H1 (cell line): Measurements from ENCODE around the gene CKMT1B.

Experiments
- CEBPB ChIP-seq: IDR thresholded peaks from 2 replicates; pipeline ENCODE4 v1.6.1; 2012; ENCODE audit warnings: low read depth, low read length
- CTCF ChIP-seq, 3 experiments: IDR thresholded peaks; 1 replicate in 2 of 3; 2 replicates in 1 of 3; pipeline versions ENCODE4 v1.5.1 to v1.6.1; 2011; ENCODE audit warnings: low read length in 3 of 3, mild to moderate bottlenecking in 3 of 3, inconsistent platforms in 2 of 3, low read depth in 1 of 3, moderate library complexity in 1 of 3; ENCODE audit not compliant: insufficient read depth in 1 of 3; ENCODE audit errors: control extremely low read depth in 1 of 3
- JUN ChIP-seq: IDR thresholded peaks from 2 replicates; pipeline ENCODE4 v1.6.1; 2011; ENCODE audit warnings: low read depth, mild to moderate bottlenecking, improper control_type of control experiment, low read length
- JUND ChIP-seq: IDR thresholded peaks from 2 replicates; pipeline ENCODE4 v1.6.1; 2011; ENCODE audit warnings: mild to moderate bottlenecking, improper control_type of control experiment, low read length

- no peak for TF ChIP-seq CTCF (IDR thresholded peaks at IDR 0.05; ENCODE audit: control extremely low read depth in 1 of 3, insufficient read depth in 1 of 3, low read depth in 1 of 3, low read length in 3 of 3)
- TF ChIP-seq CEBPB, result no peak
- TF ChIP-seq JUND, result no peak
- TF ChIP-seq JUN, result no peak
These were observed 40.8 kb upstream of the CKMT1B start for GRCh38 chr15:43552986-43553385.
